GM12891 (cell line): Measurements from ENCODE around the gene KLRC2.
"Not testable (repeated sequence)": the region's sequence is repeated elsewhere in the genome, so short reads cannot be mapped to it uniquely, and the experiment has no call there.

ENCODE experiments used
- DNase-seq: peaks from one replicate; pipeline ENCODE4 v3.0.0; 2011; ENCODE audit warnings: low spot score; ENCODE audit not compliant: insufficient read length
- FAIRE-seq: peaks from 2 replicates; lab custom pipeline; 2011; peaks lifted over from hg19 to GRCh38; lab: Jason Lieb, UNC
- PAX5 ChIP-seq: IDR thresholded peaks from 2 replicates; pipeline ENCODE4 v1.6.1; 2011; ENCODE audit warnings: low read length, moderate library complexity, mild to moderate bottlenecking; ENCODE audit not compliant: insufficient read depth, severe bottlenecking
- POLR2A ChIP-seq: IDR thresholded peaks from 2 replicates; pipeline ENCODE4 v1.6.1; 2011; ENCODE audit warnings: low read depth, low read length, control low read depth
- POLR2AphosphoS5 ChIP-seq: IDR thresholded peaks from 2 replicates; pipeline ENCODE4 v1.6.1; 2011; ENCODE audit warnings: low read depth, low read length, control low read depth
- POU2F2 ChIP-seq: IDR thresholded peaks from 2 replicates; pipeline ENCODE4 v1.6.1; 2011; ENCODE audit warnings: low read depth, mild to moderate bottlenecking, control low read depth, low read length, moderate library complexity
- SPI1 ChIP-seq: IDR thresholded peaks from 2 replicates; pipeline ENCODE4 v1.6.1; 2011; ENCODE audit warnings: low read depth, low read length, control low read depth
- TAF1 ChIP-seq: IDR thresholded peaks from 2 replicates; pipeline ENCODE4 v1.6.1; 2011; ENCODE audit warnings: low read depth, low read length, control low read depth

Gene KLRC2

GRCh38 chr12:10437601-10438000 is 1.8 kb upstream of the KLRC2 start:
- peak; percentile 75 for FAIRE-seq
- not testable (repeated sequence) for DNase-seq

GRCh38 chr12:10430623-10431022 is 5.2 kb downstream of the KLRC2 start:
- not testable (repeated sequence) for DNase-seq
- peak; percentile 38 for FAIRE-seq

- not testable (repeated sequence) for DNase-seq, FAIRE-seq
Measured at GRCh38 chr12:10425938-10426337, 9.9 kb downstream of the KLRC2 start.

- not testable (repeated sequence) for DNase-seq
- peak; percentile 48 for FAIRE-seq
Measured at GRCh38 chr12:10424260-10424899, 11.4 kb downstream of the KLRC2 start.

GRCh38 chr12:10422159-10422558 is 13.7 kb downstream of the KLRC2 start:
- not testable (repeated sequence) for DNase-seq
- peak; percentile 38 for FAIRE-seq

GRCh38 chr12:10420334-10420733 is 15.5 kb downstream of the KLRC2 start, which contains the start of gene KLRC3:
Gene KLRC3, minus strand, starts transcription at chr12:10420595. Its CDS starts 45 bp downstream, at chr12:10420550.
- FAIRE-seq, DNase-seq: not testable (repeated sequence)

- TF ChIP-seq POU2F2, result no peak
- no peak for TF ChIP-seq PAX5
- no peak for TF ChIP-seq POLR2A
- DNase-seq, result no peak
- FAIRE-seq, result no peak
Measured at GRCh38 chr12:10409392-10409791, 26.4 kb downstream of the KLRC2 start, which contains the start of gene KLRC4. Gene KLRC4, minus strand, starts transcription at chr12:10409757. Its CDS starts 182 bp downstream, at chr12:10409575.

- TF ChIP-seq POU2F2, result no peak
- TF ChIP-seq PAX5, result no peak
- no peak for TF ChIP-seq SPI1
- no peak for TF ChIP-seq POLR2AphosphoS5
- no peak for TF ChIP-seq TAF1
- no peak for TF ChIP-seq POLR2A
- DNase-seq (no peak), FAIRE-seq (no peak)
Measured at GRCh38 chr12:10408842-10409241, 27.0 kb downstream of the KLRC2 start.

- peak; percentile 62 for FAIRE-seq
Measured at GRCh38 chr12:10406725-10407124, 29.1 kb downstream of the KLRC2 start.

GRCh38 chr12:10405294-10405693 is 30.5 kb downstream of the KLRC2 start:
- TF ChIP-seq SPI1 (no peak), TAF1 (no peak), POLR2A (no peak), PAX5 (no peak), POLR2AphosphoS5 (no peak), POU2F2 (no peak)
- DNase-seq, result no peak
- no peak for FAIRE-seq

More at GRCh38 chr12:10406725-10407124, 29.1 kb downstream of the KLRC2 start:
- no peak for TF ChIP-seq POLR2AphosphoS5
- no peak for TF ChIP-seq SPI1
- TF ChIP-seq POU2F2, result no peak
- TF ChIP-seq TAF1, result no peak
- no peak for TF ChIP-seq PAX5
- TF ChIP-seq POLR2A, result no peak
- no peak for DNase-seq

GRCh38 chr12:10404798-10405197 is 31.0 kb downstream of the KLRC2 start:
- FAIRE-seq (no peak), DNase-seq (no peak)
- no peak for TF ChIP-seq SPI1
- TF ChIP-seq POLR2AphosphoS5, result no peak
- no peak for TF ChIP-seq TAF1
- no peak for TF ChIP-seq PAX5
- no peak for TF ChIP-seq POLR2A
- TF ChIP-seq POU2F2, result no peak

GRCh38 chr12:10400829-10401228 is 35.0 kb downstream of the KLRC2 start:
- no peak for DNase-seq
- TF ChIP-seq SPI1 (no peak), POLR2AphosphoS5 (no peak), TAF1 (no peak), POLR2A (no peak), POU2F2 (no peak), PAX5 (no peak)
- no peak for FAIRE-seq

- no peak for DNase-seq
- TF ChIP-seq POLR2A (no peak), POLR2AphosphoS5 (no peak), POU2F2 (no peak), SPI1 (no peak), TAF1 (no peak), PAX5 (no peak)
- FAIRE-seq, result no peak
Measured at GRCh38 chr12:10398168-10398567, 37.6 kb downstream of the KLRC2 start.
